H1 (cell line): Measurements from ENCODE around the gene VGLL4. TPM values are rescaled to one million over a fixed set of nuclear protein-coding genes. Genes with fewer than 3 reads are reported as not detected.

Experiments used
- CTCF ChIA-PET: fragments of 300-600 bp; sonication (Branson Sonifier 250); formaldehyde crosslinking; loops from one replicate; lab custom pipeline; 2021; ENCODE audit not compliant: partially characterized antibody; lab: Charles Lee
- POLR2A ChIA-PET: fragments of 300-600 bp; sonication (Branson Sonifier 250); formaldehyde crosslinking; loops from one replicate; lab custom pipeline; 2021; ENCODE audit warnings: inconsistent platforms; ENCODE audit not compliant: partially characterized antibody; lab: Charles Lee
- DNase-seq, 2 experiments: peaks; one replicate each; pipeline versions ENCODE4 v3.0.0 to v3.0.0-alpha.2; 2010 to 2022; ENCODE audit warnings: low spot score in 2 of 2, low read depth in 1 of 2, mixed read lengths in 1 of 2
- FAIRE-seq: peaks from 2 replicates; lab custom pipeline; 2011; peaks lifted over from hg19 to GRCh38; lab: Jason Lieb, UNC
- H2AFZ ChIP-seq: 2 replicates; pipeline ENCODE4 v1.8.1; 2012; ENCODE audit warnings: low read length, inconsistent platforms
- H2AK5ac ChIP-seq: 2 replicates; pipeline ENCODE4 v1.6.1; 2013; ENCODE audit warnings: low read depth, low read length
- H2BK120ac ChIP-seq: replicated peaks from 2 replicates; pipeline ENCODE3; 2013; ENCODE audit warnings: low read depth, low read length, inconsistent platforms
- H2BK12ac ChIP-seq: 2 replicates; pipeline ENCODE4 v1.6.1; 2013; ENCODE audit warnings: low read depth, low read length
- H2BK15ac ChIP-seq: 2 replicates; pipeline ENCODE4 v1.6.1; 2013; ENCODE audit warnings: low read length
- H2BK20ac ChIP-seq: 2 replicates; pipeline ENCODE4 v1.6.1; 2013; ENCODE audit warnings: low read length
- H2BK5ac ChIP-seq: 2 replicates; pipeline ENCODE4 v1.6.1; 2013; ENCODE audit warnings: low read depth, low read length
- H3K14ac ChIP-seq: 2 replicates; pipeline ENCODE4 v1.6.1; 2013; ENCODE audit warnings: inconsistent platforms; ENCODE audit not compliant: insufficient read length
- H3K18ac ChIP-seq: 2 replicates; pipeline ENCODE4 v1.6.1; 2013; ENCODE audit warnings: low read length; ENCODE audit errors: extremely low read depth
- H3K23ac ChIP-seq: 2 replicates; pipeline ENCODE4 v1.6.1; 2013; ENCODE audit warnings: inconsistent platforms; ENCODE audit not compliant: insufficient read length
- H3K23me2 ChIP-seq: 2 replicates; pipeline ENCODE4 v1.6.1; 2013; ENCODE audit warnings: low read depth, low read length
- H3K27ac ChIP-seq: 2 replicates; pipeline ENCODE4 v1.6.1; 2011; ENCODE audit warnings: low read depth, low read length, inconsistent platforms
- H3K27me3 ChIP-seq, 4 experiments: replicated peaks in 1 of 4; 1 replicate in 1 of 4; 2 replicates in 3 of 4; pipeline versions ENCODE4 v1.6.1 to v1.8.1; 2011 to 2013; ENCODE audit warnings: low read length in 3 of 4, mild to moderate bottlenecking in 3 of 4, inconsistent platforms in 2 of 4, mixed read lengths in 2 of 4, moderate library complexity in 1 of 4; ENCODE audit not compliant: control insufficient read depth in 3 of 4, insufficient read depth in 3 of 4; ENCODE audit errors: extremely low read depth in 1 of 4
- H3K36me3 ChIP-seq, 4 experiments: 2 replicates each; pipeline versions ENCODE4 v1.6.1 to v1.8.1; 2011 to 2013; ENCODE audit warnings: mild to moderate bottlenecking in 4 of 4, low read length in 3 of 4, moderate library complexity in 2 of 4, control low read depth in 1 of 4, inconsistent platforms in 1 of 4; ENCODE audit not compliant: insufficient read depth in 4 of 4, control insufficient read depth in 2 of 4
- H3K4ac ChIP-seq: replicated peaks from 2 replicates; pipeline ENCODE3; 2013; ENCODE audit warnings: low read length, low read depth, mixed read lengths, inconsistent platforms; ENCODE audit not compliant: insufficient read length
- H3K4me1 ChIP-seq, 4 experiments: replicated peaks in 1 of 4; 1 replicate in 1 of 4; 2 replicates in 3 of 4; pipeline versions ENCODE4 v1.6.1 to v1.8.1; 2011 to 2013; ENCODE audit warnings: low read length in 3 of 4, inconsistent platforms in 2 of 4, mixed read lengths in 1 of 4; ENCODE audit not compliant: insufficient read depth in 4 of 4, control insufficient read depth in 3 of 4
- H3K4me2 ChIP-seq, 2 experiments: 2 replicates each; pipeline versions ENCODE4 v1.6.1 to v1.8.1; 2011 to 2013; ENCODE audit warnings: low read depth in 2 of 2, low read length in 2 of 2, control low read depth in 1 of 2, inconsistent platforms in 1 of 2, mild to moderate bottlenecking in 1 of 2; ENCODE audit not compliant: insufficient read depth in 1 of 2
- H3K4me3 ChIP-seq, 4 experiments: fragments of 200-600, 300-600 bp in 1 of 4; sonication (generic), shearing (Covaris generic), sonication (Bioruptor Twin) in 1 of 4; 2 replicates each; pipeline versions ENCODE4 v1.5.1 to v1.8.1; 2011 to 2016; ENCODE audit warnings: low read length in 4 of 4, low read depth in 3 of 4, control low read depth in 2 of 4, inconsistent platforms in 2 of 4, mild to moderate bottlenecking in 2 of 4, mixed read lengths in 1 of 4, moderate library complexity in 1 of 4; ENCODE audit not compliant: insufficient read depth in 2 of 4; ENCODE audit errors: extremely low read depth in 1 of 4
- H3K56ac ChIP-seq: replicated peaks from 2 replicates; pipeline ENCODE3; 2013; ENCODE audit warnings: low read depth, mild to moderate bottlenecking, mixed read lengths, low read length, inconsistent platforms; ENCODE audit not compliant: insufficient read length
- H3K79me1 ChIP-seq: 2 replicates; pipeline ENCODE4 v1.6.1; 2013; ENCODE audit warnings: low read depth, low read length, control low read depth
- H3K79me2 ChIP-seq, 2 experiments: 2 replicates each; pipeline versions ENCODE4 v1.6.1 to v1.8.1; 2012 to 2013; ENCODE audit warnings: low read length in 2 of 2, mild to moderate bottlenecking in 2 of 2, inconsistent platforms in 1 of 2; ENCODE audit not compliant: insufficient read depth in 2 of 2, control insufficient read depth in 1 of 2
- H3K9ac ChIP-seq, 4 experiments: replicated peaks in 1 of 4; 1 replicate in 1 of 4; 2 replicates in 3 of 4; pipeline versions ENCODE4 v1.6.1 to v1.8.1; 2011 to 2013; ENCODE audit warnings: low read depth in 3 of 4, low read length in 3 of 4, control low read depth in 2 of 4, mild to moderate bottlenecking in 2 of 4, moderate library complexity in 2 of 4, inconsistent platforms in 1 of 4; ENCODE audit errors: extremely low read depth in 1 of 4
- H3K9me3 ChIP-seq, 2 experiments: 2 replicates each; pipeline versions ENCODE4 v1.6.1 to v1.8.1; 2012 to 2013; ENCODE audit warnings: mild to moderate bottlenecking in 2 of 2, moderate library complexity in 2 of 2, control low read depth in 1 of 2, inconsistent platforms in 1 of 2, low read depth in 1 of 2, low read length in 1 of 2, mixed read lengths in 1 of 2; ENCODE audit not compliant: insufficient read depth in 2 of 2
- H4K20me1 ChIP-seq, 2 experiments: replicated peaks in 1 of 2; 2 replicates each; pipeline versions ENCODE3 to v1.8.1; 2011 to 2013; ENCODE audit warnings: inconsistent platforms in 2 of 2, low read length in 2 of 2, mild to moderate bottlenecking in 1 of 2; ENCODE audit not compliant: insufficient read depth in 2 of 2, control insufficient read depth in 1 of 2
- H4K5ac ChIP-seq: 2 replicates; pipeline ENCODE4 v1.6.1; 2013; ENCODE audit warnings: low read length, low read depth, mixed read lengths, inconsistent platforms; ENCODE audit not compliant: insufficient read length
- H4K8ac ChIP-seq: 2 replicates; pipeline ENCODE4 v1.8.0; 2013; ENCODE audit warnings: mild to moderate bottlenecking, moderate library complexity, low read length, inconsistent platforms; ENCODE audit not compliant: insufficient read depth; ENCODE audit errors: extremely low read depth
- H4K91ac ChIP-seq: replicated peaks from 2 replicates; pipeline ENCODE3; 2013; ENCODE audit warnings: low read length, mixed read lengths, inconsistent platforms; ENCODE audit not compliant: insufficient read length
- GTF2F1 ChIP-seq: IDR thresholded peaks from 2 replicates; pipeline ENCODE4 v1.6.1; 2012; ENCODE audit warnings: low read depth, low read length, improper control_type of control experiment, borderline replicate concordance
- PHF8 ChIP-seq: fragments of 200-600 bp; sonication (generic); conservative IDR thresholded peaks from 2 replicates; pipeline ENCODE4 v1.7.1; 2012; ENCODE audit warnings: low read depth, mild to moderate bottlenecking, inconsistent platforms, low read length, moderate library complexity
- SIN3A ChIP-seq, 2 experiments: IDR thresholded peaks in 1 of 2; conservative IDR thresholded peaks in 1 of 2; 2 replicates each; pipeline ENCODE4 v1.6.1; 2011 to 2012; ENCODE audit warnings: low read length in 2 of 2, improper control_type of control experiment in 1 of 2, low read depth in 1 of 2, mild to moderate bottlenecking in 1 of 2
- SP1 ChIP-seq: IDR thresholded peaks from 2 replicates; pipeline ENCODE4 v1.6.1; 2011; ENCODE audit warnings: low read depth, low read length
- SP2 ChIP-seq: IDR thresholded peaks from 2 replicates; pipeline ENCODE4 v1.6.1; 2012; ENCODE audit warnings: mild to moderate bottlenecking, low read length, inconsistent platforms
- TCF12 ChIP-seq: IDR thresholded peaks from 2 replicates; pipeline ENCODE4 v1.6.1; 2011; ENCODE audit warnings: low read depth, mild to moderate bottlenecking, low read length
- YY1 ChIP-seq: IDR thresholded peaks from 2 replicates; pipeline ENCODE4 v1.6.1; 2011; ENCODE audit warnings: low read depth, mild to moderate bottlenecking, low read length
- WGBS, 2 experiments: shearing (Covaris generic) in 1 of 2; methylation state at CpG; one replicate each; pipeline versions ENCODE4 v1.1.6 to v1.1.7; 2013 to 2015; ENCODE audit warnings: low lambda C conversion rate in 2 of 2, mixed read lengths in 2 of 2, inconsistent platforms in 1 of 2, low coverage in 1 of 2, missing lambda C conversion rate in 1 of 2; ENCODE audit not compliant: insufficient replicate concordance in 2 of 2, insufficient coverage in 1 of 2, insufficient read length in 1 of 2; ENCODE audit errors: extremely low coverage in 1 of 2, missing lambda C conversion rate in 1 of 2; 5-methylcytosine and 5-hydroxymethylcytosine counted together
- polyA plus RNA-seq, 7 experiments: library from polyadenylated mRNA; depleted of rRNA in 3 of 7; stranded (reverse) in 5 of 7; unstranded in 2 of 7; fragments of >200 nt in 5 of 7; fragments of 200-250 nt in 2 of 7; gene quantifications; 1 replicate in 5 of 7; 2 replicates in 1 of 7; 4 replicates in 1 of 7; pipeline versions ENCODE4 v1.2.1 to v1.2.3, GENCODE V29; 2011 to 2013; ENCODE audit warnings: missing spikeins in 2 of 7, mixed read lengths in 2 of 7
- total RNA-seq: library from RNA; stranded (reverse); fragmentation: NEBNext Ultra II Directional; extraction: Animal tissue kit (Norgen Biotek cat#: 25700); gene quantifications from 2 replicates; pipeline ENCODE4 v1.2.1, GENCODE V29; 2021

VGLL4 gene
- total and polyA plus RNA-seq, 2 of the 8 experiments (the other 6 are each of a cell fraction or from before 2014, with no cell fraction given): 45.1 to 50.0 TPM

DNA sequence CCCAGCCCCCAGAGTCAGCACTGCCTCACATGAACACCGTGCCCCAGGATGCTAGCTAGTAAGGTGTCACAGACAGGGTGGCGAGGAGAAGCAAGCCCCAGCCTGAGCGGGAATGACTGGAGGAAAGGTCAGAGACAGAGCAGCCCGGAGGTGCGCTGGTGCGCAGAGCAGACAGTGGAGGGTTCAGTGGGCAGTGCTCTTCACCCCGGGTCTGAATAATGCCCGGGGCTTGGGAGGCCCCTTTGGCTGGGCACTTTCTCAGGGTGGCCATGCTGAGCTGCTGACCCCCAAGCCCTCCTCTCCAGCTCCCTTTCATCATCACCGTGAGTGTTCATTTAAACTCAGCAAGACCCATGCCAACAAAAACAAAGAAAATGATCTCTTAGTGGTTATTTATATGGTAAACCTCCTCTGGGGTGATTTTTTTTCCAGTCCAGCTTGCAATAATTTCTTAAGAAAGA, 110.8 kb downstream of the VGLL4 start:
- no peak overlapping the region for H3K4me2 ChIP-seq
- ChIA-PET POLR2A (interaction anchor here (0.9 kb wide), 1 partner anchor 9 kb away, joined by 3 read pairs; no protein-coding TSS in a partner anchor), CTCF (interaction anchor here (0.6 to 6.6 kb wide), 8 partner anchors 11 to 278 kb away, joined by 3 to 58 read pairs (median 4); no protein-coding TSS in a partner anchor)
- H2BK12ac ChIP-seq: 0 out of 2 replicates have a peak overlapping the region, but pooled peaks have one; percentile 27
- H2BK5ac ChIP-seq: no peak overlapping the region
- 94% methylated on average over 9 of the region's 9 CpGs; no CpG with 5 or more reads in 1 of the 2 experiments for WGBS, 2 experiments
- no peak overlapping the region for H3K56ac ChIP-seq
- no peaks in the 10 kb centered on the region for H3K9me3 ChIP-seq
- no peak overlapping the region for H3K4me3 ChIP-seq
- no peak for FAIRE-seq
- H3K4ac ChIP-seq: no peak overlapping the region
- no peaks in the 10 kb centered on the region for H3K23me2 ChIP-seq
- H4K91ac ChIP-seq: no peak overlapping the region
- H3K14ac ChIP-seq: no peak overlapping the region
- H2BK20ac ChIP-seq: no peak overlapping the region
- no peak overlapping the region for H4K5ac ChIP-seq
- no peak overlapping the region; the same call in 1 of the 2 replicates for H4K8ac ChIP-seq
- no peak overlapping the region for H2AK5ac ChIP-seq
- H3K27me3 ChIP-seq: no peaks in the 10 kb centered on the region
- no peak overlapping the region for H2BK15ac ChIP-seq
- no peak overlapping the region for H3K23ac ChIP-seq
- H3K79me2 ChIP-seq: no peaks in the 10 kb centered on the region
- no peak for DNase-seq
- H3K27ac ChIP-seq: no peak overlapping the region
- H3K79me1 ChIP-seq: no peaks in the 10 kb centered on the region
- H3K9ac ChIP-seq: no peak overlapping the region
- H3K4me1 ChIP-seq: peaks cover 0 to 3% (median 0%) of the 10 kb centered on the region in 4 experiments; a peak in 1 of 7 replicates
- no peaks in the 10 kb centered on the region for H3K36me3 ChIP-seq
- H3K18ac ChIP-seq: no peak overlapping the region
- no peak overlapping the region for H2BK120ac ChIP-seq
- H4K20me1 ChIP-seq: peaks cover 0 to 4% of the 10 kb centered on the region in 2 experiments
- no peak overlapping the region for H2AFZ ChIP-seq
- no peak for TF ChIP-seq GTF2F1
- TF ChIP-seq YY1: no peak
- no peak for TF ChIP-seq SP2
- no peak for TF ChIP-seq TCF12
- no peak for TF ChIP-seq SP1
- no peak for TF ChIP-seq SIN3A (conservative IDR thresholded peaks at IDR 0.05 in 1 of 2, IDR thresholded peaks at IDR 0.05 in 1 of 2; ENCODE audit: low read depth in 1 of 2, low read length in 2 of 2)
- no peak for TF ChIP-seq PHF8
